DMS 273 treated with DMSO at 0.1 percent for 48 hours (cell line): ENCODE data around the gene MICAL2.
A peak's percentile ranks its signal among the peaks of the same experiment; 100 is the strongest.

Experiments used
- DNase-seq: peaks from one replicate; lab custom pipeline; 2025; lab: John Stamatoyannopoulos, UW

Gene MICAL2

DNA sequence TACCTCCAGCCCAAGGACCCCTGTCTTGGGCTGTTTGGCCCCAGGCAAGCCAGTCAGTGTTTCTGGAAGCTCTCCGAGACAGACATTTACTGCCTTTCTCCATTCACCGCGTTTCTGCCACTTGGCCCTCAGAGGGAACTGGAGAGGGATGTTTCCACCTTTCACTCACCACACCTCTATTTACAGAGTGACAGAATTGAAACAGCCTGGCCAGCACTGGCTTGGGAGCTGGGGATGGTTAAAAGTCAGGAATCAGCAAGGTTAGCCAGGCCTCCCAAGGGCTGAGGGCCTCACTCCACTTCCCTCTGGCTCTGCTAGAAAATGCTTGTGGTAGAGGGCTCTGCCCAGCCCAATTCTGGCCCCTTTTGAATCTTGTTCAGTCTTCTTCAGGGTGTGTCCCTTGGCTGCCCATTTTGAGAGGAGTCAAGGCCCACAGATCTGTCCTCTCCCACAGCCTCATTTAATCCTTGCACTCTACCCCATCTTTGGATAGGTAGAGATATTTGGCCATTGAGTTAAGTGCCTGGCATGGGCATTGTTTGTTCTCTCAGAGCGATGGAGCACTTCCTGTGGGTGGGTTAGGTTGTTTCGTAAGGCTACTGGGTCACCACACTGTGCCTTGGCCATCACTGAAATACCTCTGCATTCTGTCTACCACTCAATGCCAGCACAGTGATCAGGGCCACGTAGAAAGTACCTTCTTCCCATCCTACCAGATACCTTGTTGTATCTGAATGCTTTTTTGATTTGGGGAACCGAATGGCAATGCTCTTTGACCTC lies 119.2 kb downstream of the MICAL2 start:
- DNase-seq, result no peak

DNA sequence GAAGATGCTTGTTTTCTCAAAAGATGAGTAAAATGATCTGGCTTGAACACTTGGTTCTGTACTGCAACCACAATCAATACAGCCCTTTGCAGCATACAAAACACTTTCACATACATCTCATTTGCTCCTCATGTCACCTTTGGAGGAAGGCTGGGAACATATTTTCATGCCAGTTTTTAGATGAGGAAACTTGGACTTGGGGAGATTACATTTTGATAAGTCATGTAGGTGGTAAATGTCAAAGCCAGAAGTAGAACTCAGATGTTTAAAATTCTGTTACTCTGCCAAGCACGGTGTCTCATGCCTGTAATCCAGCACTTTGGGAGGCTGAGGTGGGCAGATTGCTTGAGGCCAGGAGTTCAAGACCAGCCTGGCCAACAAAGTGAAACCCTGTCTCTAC lies 121.8 kb downstream of the MICAL2 start:
- no peak for DNase-seq

DNA sequence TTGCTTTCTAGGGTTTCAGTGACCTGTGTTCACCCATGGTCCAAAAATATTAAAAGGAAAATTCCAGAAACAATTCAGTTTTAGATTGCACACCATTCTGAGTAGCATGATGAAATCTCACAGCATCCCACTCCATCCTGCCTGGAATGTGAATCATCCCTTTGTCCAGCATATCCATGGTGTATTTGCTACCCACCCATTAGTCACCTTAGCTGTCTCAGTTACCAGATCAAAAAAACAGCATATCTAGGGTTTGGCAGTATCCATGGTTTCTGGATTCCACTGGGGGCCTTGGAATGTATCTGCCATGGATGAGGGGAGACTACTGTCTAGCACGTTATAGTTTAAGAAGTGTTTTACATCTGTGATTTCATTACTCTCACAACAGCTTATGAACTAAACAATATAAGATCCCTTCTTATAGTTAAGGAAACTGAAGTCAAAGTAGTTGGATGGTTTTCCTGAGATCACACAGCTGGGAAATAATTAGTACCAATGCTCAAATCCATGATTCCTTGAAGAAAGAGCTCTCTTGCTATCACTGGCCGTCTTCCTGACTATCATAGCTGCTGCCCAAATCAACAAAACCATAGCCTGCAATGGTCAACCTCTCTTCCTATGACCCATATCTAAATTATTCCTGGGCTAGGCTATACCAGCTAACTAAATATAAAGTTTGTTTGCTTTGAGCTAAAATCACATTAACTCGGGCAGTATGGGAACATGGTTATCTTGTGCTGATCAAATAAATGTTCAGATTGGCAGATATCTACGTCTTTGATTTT lies 122.6 kb downstream of the MICAL2 start:
- DNase-seq, result no peak

DNA sequence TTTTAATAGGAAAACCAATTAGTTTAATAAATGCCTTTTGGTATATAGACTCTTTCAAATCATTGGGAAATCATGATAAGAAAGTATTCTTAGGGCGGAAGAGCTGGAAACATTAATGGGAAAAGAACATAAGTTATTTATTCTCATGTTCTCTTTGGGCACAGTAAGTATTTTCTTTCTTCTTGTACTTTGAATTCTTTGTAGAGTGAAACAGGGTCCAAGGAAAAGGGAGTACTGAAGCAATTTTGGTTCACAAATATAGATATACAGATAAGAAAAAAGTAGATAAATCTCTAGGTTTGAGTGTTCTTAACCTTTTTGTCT lies 123.2 kb downstream of the MICAL2 start:
- DNase-seq, result no peak

DNA sequence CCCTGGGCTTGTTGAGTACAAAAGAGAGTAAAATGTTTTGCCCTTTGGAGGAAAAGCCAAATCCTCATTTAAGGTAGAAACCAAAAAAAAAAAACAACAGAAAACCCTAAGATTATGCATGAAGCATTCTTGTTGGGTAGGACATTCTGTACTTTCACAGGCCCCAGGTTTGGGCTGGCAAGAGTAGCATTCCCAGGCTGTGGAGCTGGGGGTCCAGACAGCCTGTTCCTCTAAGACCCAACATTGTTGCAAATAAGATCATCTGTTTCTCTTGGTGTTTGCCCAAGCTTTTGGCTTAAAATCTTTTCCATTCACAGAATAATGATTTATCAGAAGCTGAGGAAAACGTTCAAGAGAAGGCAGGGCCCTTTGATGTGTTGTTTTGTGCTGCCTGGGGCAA lies 123.8 kb downstream of the MICAL2 start:
- no peak for DNase-seq

DNA sequence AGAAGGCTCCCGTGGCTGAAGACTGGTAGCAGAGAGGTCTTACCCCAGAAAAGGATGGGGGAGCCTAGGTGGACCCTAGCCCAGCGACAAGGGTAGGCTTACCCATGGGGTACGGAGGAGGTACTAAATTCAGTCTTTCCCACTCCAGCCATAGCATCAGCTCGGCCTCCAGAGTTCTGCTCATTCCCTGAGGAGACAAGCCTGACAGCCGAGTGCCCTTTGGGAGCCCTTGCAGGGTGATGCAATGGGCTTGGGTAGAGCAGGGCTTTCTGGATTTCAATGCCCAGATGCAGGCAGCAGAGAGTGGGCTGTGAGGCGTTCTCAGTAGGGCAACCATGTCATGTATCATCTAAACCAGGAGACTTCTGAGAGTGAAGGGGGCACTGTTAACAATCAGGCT lies 124.7 kb downstream of the MICAL2 start:
- DNase-seq, result no peak

DNA sequence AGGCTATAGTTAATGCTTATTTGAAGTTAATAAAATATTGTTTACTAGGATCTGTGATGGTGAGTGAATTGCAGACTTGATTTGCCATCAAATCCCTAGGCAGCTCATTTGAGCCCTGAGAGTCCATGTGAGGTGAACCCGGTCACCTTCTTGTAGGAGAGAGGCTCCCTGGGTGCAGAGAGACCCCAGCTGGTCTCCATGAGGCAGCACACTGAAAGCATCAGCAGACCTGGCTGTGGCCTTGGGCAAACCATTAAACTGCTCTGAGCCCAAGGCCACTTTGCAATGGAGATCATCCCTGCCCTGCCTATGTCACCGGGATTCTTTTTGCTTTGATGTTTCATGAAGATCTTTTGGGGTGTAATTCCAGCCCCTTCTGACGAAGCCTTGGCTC lies 125.2 kb downstream of the MICAL2 start:
- no peak for DNase-seq

DNA sequence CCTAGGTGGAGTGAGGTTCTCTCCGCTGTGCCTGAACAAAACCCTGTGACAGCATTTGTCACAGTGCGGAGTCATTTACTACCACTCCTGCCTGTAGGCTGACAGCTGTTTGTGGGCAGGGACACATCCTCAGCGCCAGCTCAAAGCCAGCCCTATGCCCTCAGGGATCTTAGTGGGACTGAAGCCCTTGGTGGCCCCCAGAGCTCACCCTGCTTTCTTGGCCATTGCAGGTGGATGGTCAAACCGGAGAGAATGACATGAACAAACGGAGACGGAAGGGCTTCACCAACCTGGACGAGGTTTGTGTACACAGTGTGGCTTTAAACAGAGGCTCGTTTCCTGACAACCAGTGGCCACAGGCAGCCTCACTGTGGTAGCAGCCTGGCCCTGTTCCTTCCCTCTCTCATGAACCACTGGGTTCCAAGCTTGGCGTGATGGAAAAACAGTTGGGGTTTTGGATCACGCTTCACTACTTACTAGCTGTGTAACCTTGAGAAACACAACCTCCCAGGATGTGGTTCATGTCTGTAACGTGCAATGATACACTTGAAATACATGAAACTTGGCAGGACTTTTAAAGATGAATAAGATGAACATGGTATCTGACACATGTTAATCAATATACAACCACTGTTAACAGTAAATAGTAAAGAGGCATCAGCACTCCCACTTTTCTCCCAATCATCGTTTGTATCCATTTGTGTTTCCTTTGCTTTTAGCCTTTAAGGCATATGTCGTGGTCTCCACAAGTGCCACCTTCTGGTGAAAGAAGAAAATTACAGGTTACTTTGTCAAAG lies 125.8 kb downstream of the MICAL2 start:
- peak; percentile 8 for DNase-seq

DNA sequence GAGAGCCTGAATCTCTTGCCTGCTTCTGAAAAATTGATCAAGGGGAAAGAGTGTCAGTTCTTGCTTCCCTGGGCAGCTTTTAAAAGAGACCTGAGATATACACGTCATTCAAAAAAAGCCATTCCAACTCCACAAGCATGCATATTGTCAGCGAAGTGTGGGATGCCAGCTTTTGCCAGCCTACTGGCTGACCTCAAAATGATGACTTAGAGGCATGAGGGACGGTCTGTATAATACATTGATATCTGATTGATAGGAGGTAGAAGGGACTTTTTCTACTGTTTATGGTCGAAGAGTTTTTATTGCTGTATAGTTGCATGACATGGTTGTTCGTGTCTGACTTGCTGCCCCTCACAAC lies 126.3 kb downstream of the MICAL2 start:
- no peak for DNase-seq

DNA sequence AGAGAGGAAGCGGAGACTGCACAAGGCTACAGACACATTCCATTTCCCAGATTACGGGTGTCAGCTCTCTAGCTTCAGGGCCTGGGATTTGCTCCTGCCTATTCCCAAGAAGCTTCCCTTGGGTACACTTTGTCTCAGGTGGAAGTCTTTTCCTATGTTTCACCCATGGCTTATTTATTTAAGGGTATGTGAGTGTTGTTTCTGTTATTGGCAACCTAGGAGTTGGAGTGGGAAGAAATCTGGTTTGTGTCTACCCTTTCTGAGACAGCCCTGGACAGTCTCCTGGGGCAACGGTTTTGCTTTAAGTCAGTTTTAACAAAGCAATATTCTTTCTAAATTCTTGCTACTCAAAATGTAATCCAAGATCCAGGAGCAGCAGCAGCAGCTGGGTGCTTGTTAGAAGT lies 127.0 kb downstream of the MICAL2 start:
- DNase-seq, result no peak

DNA sequence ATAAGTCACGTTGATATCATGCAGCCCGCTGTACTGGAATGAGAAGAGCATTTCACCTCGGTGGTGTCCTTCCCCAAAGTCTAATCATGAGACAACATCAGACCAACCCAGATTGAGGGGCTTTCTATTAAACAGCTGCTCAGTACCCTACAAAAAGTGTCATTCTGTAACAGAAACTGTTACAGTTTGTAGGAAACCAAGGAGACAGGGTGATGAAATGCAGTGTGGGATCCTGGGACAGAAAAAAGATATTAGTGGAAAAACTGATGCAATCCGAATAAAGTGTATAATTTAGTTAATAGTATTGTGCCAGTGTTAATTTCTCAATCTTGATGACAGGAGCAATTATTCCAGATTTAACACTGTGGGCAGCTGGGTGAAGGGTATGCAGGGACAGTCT lies 128.0 kb downstream of the MICAL2 start:
- no peak for DNase-seq

DNA sequence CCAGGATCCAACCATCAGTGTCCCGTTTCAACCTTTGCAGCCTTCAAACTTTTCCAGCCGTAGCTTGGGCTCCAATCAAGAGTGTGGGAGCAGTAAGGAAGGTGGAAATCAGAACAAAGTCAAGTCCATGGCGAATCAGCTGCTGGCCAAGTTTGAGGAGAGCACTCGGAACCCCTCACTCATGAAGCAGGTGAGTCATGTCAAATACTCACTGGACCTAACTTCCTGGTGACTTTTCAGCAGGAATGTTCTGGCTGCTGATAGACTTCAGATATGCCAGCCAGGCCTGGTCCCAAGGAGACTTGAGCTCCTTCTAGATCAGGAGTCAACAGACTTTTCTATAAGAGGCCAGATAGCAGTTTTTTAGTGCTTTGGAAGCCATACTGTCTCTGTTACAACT lies 129.0 kb downstream of the MICAL2 start:
- DNase-seq, result no peak

DNA sequence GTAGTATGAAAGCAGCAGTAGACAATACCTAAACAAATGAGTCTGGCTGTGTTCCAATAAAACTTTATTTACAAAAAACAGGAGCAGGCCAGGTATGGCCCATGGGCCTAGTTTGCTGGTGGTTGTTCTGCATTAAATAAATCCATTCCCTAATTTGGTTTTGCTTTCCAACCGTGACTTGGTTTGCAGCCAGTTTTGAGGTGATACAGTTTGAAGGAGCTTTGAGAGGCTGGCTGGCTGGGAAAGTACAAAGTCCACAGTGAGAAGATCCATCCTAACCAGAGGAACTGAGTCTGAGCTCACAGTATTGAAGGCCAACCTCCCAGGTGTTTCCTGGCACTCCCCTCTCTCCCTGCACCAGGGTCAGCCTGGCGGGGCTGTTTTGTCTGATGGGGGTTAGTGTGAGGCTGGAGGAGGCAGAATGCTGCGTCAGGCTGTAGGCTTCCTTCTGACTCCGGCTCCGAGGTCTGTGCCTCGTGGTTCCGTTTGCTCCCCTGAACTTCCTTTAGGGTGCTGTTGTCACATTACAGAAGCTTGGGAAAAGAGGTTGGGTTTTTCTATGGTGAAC lies 129.5 kb downstream of the MICAL2 start:
- DNase-seq, result no peak

DNA sequence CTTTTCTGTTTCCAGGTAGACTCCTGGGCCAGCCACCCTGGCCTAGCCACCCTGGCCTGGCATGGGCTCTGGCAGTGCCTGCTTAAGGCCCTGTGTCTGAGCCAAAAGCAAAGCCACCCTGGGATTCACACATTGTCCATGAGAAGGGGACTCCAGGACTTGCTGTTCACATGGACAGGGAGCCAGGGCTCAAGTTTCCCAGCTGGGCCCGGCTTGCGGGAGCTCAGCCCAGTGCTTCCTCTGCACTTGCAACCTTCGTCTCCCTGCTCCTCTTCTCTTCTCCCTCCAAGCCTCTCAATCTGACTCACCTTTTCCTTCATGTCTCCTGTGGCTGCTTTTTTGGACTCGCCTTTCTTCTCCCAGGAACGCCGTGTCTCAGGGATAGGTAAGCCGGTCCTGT lies 130.3 kb downstream of the MICAL2 start:
- DNase-seq, result no peak

DNA sequence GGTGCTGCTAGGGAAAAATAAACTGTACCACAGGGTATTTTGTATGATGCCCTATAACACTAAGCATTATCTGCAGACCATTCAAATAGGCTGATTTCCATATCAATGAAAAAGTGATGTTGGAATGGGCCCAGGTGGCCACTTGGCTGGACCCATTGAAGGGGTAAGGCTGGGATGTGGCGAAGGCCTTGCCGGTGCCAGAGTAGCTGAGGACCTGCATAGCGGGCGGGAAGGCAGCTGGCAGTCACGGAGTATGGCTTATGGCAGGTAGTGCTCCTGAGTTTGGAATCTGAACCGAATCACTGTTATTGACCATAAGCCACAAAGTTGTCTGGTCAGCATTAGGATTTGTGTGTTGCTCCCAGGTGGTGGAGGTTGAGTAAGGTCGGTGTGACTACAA lies 131.0 kb downstream of the MICAL2 start:
- no peak for DNase-seq

DNA sequence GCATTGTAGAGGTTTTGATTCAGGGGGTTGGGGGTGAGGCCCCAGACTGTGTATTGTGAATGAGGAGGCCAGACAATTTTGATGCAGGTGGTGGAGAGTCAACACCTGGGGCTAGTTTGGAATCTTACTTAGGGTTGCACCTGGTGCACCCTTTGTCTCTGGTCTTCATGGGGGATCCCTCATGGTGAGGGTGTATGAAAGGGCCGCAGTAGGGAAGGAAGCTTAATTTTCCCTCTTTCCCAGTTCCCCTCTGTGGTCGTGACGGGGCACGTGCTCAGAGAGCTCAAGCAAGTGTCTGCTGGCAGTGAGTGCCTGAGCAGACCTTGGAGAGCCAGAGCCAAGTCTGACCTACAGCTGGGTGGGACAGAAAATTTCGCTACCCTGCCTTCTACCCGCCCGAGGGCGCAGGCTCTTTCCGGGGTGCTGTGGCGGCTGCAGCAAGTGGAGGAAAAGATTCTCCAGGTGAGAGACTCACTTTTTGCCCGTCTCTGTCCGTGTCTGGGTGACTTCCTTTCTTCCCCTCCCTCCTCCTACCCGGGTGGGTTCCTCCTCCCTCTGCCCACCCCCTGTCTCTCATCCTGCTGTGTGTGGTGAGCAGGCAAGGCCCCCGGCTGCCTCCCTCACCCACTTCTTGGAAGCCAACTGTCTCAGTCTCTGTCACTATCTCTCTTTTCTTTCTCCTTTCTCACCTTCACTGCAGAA lies 131.7 kb downstream of the MICAL2 start:
- DNase-seq, result no peak

DNA sequence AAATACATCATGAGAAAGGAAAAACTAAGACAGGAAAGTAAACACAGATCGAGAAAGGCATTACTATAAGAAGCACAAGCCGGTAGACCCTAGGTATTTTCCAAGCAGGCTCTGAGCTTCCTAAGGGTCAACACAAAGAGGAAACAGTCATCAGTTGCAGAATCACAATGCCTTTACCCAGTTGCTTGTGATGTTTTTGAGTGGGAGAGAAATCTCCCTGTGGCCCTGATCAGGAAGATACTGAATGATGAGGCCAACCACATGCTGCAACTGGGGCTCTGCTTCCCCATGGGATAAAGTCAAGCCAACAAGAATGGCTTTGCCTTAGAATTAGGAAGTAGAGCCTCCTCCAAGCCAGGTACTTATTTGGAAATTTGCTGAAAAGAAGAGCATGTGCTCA lies 132.6 kb downstream of the MICAL2 start:
- no peak for DNase-seq

DNA sequence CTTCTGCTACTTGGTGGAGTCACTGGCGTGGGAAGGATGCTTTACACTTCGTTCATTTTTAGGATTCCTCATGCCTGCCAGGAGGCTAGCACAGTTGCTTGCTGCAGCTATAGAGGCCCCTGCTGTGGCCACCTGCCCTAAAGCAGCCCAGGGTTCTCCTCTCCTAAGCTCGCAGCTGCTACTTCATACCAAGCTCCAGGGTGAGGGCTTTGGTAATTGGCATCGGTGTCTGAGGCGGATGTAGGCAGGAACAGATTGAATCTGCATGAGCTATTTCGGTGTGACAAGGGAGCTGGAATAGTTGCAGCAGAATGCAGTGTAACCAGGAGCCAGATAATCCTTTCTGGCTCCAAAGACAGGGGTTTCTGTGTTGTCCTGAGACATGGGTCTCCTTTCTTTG lies 133.1 kb downstream of the MICAL2 start:
- DNase-seq, result peak; percentile 90

DNA sequence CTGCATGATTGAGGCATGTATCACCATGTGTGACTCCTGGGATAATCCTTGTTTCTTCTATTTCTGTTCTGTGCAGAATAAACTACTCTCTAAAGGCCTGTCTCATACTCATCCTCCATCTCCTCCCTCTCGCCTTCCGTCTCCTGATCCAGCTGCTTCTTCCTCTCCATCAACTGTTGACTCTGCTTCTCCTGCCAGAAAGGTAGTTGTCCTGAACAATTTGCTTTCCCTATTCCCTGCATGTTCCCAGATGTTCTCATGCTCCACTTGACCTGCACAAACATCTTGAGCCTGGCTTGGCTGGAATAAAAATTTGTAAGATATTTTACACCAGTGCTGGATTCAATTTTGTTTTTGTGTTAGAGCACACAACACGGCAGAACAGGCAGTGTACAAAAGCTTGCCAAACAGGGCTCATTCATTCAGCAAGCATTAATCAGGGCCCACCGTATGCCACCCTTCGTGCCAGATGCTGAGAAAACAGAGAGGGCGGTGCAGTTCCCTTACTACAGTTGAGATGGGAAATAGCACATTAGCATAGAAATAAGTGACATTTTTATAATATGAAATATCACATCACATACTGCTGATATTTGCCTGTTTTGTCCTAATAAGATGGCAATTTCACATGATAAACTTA lies 133.6 kb downstream of the MICAL2 start:
- DNase-seq, result peak; percentile 83

DNA sequence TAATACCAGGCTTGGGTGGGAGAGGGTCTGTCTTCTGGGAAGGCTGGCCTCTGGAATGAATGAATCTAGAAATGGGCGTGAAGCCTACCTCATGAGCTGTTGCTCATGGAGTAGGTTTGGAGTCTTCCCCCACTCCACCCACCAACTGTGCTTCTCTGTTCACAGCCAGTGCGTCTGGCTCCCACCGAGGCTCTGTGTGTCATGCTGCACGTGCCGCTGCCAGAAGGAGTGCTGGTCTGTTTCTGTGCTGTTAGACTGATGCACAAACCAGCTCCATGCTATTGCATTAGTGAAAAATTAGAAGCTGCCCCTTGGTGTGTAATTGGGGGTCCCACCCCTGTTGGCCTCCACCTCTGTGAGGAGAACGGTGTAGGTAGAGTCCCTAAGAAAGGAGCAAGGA lies 134.7 kb downstream of the MICAL2 start:
- DNase-seq, result no peak

DNA sequence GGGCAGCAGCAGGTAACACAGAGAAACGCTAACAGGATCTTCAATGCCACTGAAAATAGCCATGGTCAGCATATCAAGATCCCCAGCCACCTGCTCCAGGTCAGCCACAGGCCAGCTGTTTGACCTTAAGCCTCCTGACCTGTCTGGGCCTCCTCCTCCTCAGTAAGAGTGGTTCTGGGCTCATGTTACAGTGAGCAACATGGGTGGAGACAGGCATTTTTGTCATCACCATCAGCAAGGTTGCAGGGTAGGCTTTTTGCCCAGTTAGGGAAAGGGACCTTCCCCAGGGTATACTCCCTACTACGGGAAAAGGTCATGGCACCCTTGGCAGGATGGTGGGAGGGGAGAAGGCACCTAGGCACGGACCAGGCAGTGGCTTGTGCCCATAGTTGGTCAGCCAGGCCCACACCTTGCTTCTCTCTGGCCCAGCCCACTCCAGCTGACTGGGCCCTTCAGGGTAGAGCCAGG lies 135.2 kb downstream of the MICAL2 start:
- no peak for DNase-seq
